Measurements from ENCODE around the gene NUP58. TPM values are rescaled to one million over a fixed set of nuclear protein-coding genes. Genes with fewer than 3 reads are reported as not detected.

Gene NUP58, protein sequence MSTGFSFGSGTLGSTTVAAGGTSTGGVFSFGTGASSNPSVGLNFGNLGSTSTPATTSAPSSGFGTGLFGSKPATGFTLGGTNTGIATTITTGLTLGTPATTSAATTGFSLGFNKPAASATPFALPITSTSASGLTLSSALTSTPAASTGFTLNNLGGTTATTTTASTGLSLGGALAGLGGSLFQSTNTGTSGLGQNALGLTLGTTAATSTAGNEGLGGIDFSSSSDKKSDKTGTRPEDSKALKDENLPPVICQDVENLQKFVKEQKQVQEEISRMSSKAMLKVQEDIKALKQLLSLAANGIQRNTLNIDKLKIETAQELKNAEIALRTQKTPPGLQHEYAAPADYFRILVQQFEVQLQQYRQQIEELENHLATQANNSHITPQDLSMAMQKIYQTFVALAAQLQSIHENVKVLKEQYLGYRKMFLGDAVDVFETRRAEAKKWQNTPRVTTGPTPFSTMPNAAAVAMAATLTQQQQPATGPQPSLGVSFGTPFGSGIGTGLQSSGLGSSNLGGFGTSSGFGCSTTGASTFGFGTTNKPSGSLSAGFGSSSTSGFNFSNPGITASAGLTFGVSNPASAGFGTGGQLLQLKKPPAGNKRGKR
- 111 TPM for total RNA-seq

DNA sequence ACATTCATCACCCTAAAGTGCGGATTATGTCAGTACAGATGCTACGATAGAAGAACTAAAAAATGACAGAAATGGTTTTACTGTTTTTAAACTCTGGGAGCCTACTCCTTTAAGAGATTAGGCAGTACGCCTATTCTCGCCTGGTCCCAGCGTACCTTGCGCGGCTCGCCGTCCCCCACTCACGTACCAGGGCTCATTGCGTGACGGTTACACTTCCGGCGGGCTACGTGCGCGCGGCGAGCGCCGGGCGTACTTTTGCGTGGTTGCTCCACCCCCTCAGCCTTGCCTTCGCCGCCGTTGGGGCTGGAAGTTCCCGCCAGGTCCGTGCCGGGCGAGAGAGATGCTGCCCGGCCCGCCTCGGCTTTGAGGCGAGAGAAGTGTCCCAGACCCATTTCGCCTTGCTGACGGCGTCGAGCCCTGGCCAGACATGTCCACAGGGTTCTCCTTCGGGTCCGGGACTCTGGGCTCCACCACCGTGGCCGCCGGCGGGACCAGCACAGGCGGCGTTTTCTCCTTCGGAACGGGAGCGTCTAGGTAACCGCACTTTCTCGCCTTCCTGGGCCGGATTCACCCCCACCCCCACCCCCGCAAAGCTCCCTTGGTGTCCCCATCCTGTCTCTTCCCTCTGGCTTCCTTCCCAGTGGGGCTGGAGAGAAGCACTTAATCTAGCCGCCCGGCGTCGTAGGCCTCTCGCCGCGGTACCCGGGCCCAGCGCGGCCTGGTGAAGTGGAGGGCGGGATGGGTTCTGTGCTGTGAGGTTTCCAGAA is at the start of gene NUP58:
Gene NUP58, plus strand, starts transcription at position 279 of the 767 bp plus-strand sequence. Its CDS starts 149 bp downstream, at position 428.

DNA sequence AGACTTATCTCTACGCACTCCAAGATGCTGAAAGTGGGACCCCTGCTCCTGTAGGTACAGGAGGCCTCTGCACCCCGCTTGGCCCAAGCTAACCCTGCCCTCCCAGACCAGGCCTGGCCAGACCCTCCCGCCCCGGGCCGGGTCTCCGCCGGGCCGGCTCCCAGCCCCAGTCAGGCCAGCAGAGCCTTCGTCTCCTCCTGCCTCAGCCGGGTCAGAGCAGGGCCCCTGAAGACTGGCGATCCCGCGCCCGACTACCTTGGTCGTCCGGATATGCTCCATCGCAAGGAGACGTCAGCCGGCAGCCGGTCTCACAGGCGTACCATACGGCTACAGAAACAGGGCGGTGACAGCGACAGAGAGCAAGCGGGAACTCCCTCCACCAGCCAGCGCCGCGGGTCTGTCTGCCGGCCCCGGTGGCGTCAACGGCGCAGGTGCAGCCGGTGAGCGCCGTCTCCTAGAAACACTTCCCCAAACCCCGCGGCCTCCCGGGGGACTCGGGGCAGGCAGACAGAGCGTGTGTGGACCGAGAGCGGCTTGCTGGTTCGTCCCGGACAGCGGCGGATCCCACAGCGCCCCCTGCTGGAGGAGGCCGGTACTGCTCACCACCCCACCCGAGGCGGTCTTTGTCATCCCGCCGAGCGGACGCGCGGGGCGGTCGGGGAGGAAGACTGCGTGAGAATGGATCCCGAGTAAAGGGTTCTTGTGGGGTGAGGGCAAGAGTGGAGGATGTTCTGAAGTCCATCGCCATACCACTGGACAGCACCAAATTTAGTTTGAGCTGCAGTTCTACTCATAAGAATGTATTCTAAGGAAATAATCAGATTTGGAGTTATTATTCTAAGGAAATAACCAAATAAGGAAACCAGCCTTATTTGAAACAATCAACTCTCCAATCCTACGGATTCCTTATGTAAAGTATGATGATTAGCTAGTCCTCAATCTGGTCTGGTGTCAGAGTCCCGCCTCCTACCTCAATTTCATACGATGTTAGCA is 14.2 kb upstream of the NUP58 start, which contains the start of gene MTMR6:
Gene MTMR6, minus strand, starts transcription at position 520 of the 993 bp plus-strand sequence. Its CDS starts 241 bp downstream, at position 279.

DNA sequence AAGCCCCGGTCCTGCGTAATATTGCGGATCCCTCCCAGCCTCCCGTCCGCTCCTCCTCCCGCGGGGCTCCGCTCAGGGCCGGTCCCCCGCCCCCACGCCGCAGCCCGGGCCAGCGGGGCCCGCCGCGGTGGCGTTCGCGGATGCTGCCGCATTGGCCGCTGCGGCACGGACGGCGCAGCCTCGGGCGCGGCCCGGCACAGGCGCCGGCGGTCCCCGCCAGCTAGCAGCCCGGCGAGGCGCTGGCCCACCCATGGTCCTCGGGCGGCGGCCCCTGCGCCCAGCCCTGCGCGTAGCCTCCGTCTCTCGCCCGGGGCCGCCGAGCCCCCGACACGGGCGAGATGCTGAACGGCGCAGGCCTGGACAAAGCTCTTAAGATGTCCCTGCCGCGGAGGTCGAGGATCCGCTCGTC is 70.5 kb downstream of the NUP58 start, which contains the start of gene ATP8A2:
Gene ATP8A2, plus strand, starts transcription at position 100 of the 409 bp plus-strand sequence. Its CDS starts 239 bp downstream, at position 339.

Other genes starting within 250 kb of the NUP58 start
- 0.69 TPM for gene PABPC3, start 205.5 kb upstream of the NUP58 start, total RNA-seq
- 99.9 TPM for gene AMER2, start 129.3 kb upstream of the NUP58 start, total RNA-seq
- gene MTMR6, start 14.1 kb upstream of the NUP58 start, total RNA-seq, result 38.1 TPM
- gene ATP8A2, start 70.3 kb downstream of the NUP58 start, total RNA-seq, result 77.0 TPM